ENCODE data around the gene ATXN2L.

GRCh38 chr16:28823291-28823872 is 583 bp downstream of the ATXN2L start:
- TF ChIP-seq ZFX (CRISPR knock-in tag; IDR thresholded peaks at IDR 0.05; ENCODE audit: low read depth), result peak; percentile 81
- TF ChIP-seq TEAD2 (CRISPR knock-in tag; IDR thresholded peaks at IDR 0.05), result no peak
- TF ChIP-seq, protein P1, sequence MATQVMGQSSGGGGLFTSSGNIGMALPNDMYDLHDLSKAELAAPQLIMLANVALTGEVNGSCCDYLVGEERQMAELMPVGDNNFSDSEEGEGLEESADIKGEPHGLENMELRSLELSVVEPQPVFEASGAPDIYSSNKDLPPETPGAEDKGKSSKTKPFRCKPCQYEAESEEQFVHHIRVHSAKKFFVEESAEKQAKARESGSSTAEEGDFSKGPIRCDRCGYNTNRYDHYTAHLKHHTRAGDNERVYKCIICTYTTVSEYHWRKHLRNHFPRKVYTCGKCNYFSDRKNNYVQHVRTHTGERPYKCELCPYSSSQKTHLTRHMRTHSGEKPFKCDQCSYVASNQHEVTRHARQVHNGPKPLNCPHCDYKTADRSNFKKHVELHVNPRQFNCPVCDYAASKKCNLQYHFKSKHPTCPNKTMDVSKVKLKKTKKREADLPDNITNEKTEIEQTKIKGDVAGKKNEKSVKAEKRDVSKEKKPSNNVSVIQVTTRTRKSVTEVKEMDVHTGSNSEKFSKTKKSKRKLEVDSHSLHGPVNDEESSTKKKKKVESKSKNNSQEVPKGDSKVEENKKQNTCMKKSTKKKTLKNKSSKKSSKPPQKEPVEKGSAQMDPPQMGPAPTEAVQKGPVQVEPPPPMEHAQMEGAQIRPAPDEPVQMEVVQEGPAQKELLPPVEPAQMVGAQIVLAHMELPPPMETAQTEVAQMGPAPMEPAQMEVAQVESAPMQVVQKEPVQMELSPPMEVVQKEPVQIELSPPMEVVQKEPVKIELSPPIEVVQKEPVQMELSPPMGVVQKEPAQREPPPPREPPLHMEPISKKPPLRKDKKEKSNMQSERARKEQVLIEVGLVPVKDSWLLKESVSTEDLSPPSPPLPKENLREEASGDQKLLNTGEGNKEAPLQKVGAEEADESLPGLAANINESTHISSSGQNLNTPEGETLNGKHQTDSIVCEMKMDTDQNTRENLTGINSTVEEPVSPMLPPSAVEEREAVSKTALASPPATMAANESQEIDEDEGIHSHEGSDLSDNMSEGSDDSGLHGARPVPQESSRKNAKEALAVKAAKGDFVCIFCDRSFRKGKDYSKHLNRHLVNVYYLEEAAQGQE (IDR thresholded peaks at IDR 0.05; ENCODE audit: borderline replicate concordance in 1 of 2, low read depth in 1 of 2, low read length in 2 of 2), result no peak
- TF ChIP-seq, protein P2, sequence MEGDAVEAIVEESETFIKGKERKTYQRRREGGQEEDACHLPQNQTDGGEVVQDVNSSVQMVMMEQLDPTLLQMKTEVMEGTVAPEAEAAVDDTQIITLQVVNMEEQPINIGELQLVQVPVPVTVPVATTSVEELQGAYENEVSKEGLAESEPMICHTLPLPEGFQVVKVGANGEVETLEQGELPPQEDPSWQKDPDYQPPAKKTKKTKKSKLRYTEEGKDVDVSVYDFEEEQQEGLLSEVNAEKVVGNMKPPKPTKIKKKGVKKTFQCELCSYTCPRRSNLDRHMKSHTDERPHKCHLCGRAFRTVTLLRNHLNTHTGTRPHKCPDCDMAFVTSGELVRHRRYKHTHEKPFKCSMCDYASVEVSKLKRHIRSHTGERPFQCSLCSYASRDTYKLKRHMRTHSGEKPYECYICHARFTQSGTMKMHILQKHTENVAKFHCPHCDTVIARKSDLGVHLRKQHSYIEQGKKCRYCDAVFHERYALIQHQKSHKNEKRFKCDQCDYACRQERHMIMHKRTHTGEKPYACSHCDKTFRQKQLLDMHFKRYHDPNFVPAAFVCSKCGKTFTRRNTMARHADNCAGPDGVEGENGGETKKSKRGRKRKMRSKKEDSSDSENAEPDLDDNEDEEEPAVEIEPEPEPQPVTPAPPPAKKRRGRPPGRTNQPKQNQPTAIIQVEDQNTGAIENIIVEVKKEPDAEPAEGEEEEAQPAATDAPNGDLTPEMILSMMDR (CRISPR knock-in tag; IDR thresholded peaks at IDR 0.05), result no peak
- TF ChIP-seq ZNF282 (IDR thresholded peaks at IDR 0.05; ENCODE audit: partially characterized antibody), result no peak
- no peak for TF ChIP-seq PLSCR1 (CRISPR knock-in tag; IDR thresholded peaks at IDR 0.05; ENCODE audit: borderline replicate concordance)
- TF ChIP-seq, protein P3, sequence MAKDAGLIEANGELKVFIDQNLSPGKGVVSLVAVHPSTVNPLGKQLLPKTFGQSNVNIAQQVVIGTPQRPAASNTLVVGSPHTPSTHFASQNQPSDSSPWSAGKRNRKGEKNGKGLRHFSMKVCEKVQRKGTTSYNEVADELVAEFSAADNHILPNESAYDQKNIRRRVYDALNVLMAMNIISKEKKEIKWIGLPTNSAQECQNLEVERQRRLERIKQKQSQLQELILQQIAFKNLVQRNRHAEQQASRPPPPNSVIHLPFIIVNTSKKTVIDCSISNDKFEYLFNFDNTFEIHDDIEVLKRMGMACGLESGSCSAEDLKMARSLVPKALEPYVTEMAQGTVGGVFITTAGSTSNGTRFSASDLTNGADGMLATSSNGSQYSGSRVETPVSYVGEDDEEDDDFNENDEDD (CRISPR knock-in tag; IDR thresholded peaks at IDR 0.05; ENCODE audit: borderline replicate concordance), result no peak
- TF ChIP-seq ZFP36 (IDR thresholded peaks at IDR 0.05; ENCODE audit: borderline replicate concordance, low read depth, low read length, partially characterized antibody), result no peak
- no peak for TF ChIP-seq BCLAF1 (IDR thresholded peaks at IDR 0.05)
- no peak for TF ChIP-seq RBAK (CRISPR knock-in tag; IDR thresholded peaks at IDR 0.05)
